HS-5 (cell line): Measurements from ENCODE around the gene TRMT13.

ENCODE experiments used
- DNase-seq: peaks from one replicate; pipeline ENCODE4 v3.0.0-alpha.2; 2012; ENCODE audit warnings: low read depth

Gene TRMT13, protein sequence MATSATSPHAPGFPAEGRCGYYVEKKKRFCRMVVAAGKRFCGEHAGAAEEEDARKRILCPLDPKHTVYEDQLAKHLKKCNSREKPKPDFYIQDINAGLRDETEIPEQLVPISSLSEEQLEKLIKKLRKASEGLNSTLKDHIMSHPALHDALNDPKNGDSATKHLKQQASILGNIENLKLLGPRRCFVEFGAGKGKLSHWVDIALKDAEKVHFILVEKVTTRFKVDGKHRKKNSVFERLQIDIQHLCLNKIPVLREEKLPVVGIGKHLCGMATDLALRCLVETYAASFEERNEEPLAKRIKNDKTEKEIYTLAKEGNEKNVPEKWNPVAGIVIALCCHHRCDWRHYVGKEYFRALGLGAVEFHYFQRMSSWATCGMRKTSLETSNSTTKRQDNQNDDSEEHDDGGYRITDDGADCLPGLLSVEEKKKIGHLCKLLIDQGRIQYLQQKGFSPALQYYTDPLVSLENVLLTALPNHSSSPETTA

DNA sequence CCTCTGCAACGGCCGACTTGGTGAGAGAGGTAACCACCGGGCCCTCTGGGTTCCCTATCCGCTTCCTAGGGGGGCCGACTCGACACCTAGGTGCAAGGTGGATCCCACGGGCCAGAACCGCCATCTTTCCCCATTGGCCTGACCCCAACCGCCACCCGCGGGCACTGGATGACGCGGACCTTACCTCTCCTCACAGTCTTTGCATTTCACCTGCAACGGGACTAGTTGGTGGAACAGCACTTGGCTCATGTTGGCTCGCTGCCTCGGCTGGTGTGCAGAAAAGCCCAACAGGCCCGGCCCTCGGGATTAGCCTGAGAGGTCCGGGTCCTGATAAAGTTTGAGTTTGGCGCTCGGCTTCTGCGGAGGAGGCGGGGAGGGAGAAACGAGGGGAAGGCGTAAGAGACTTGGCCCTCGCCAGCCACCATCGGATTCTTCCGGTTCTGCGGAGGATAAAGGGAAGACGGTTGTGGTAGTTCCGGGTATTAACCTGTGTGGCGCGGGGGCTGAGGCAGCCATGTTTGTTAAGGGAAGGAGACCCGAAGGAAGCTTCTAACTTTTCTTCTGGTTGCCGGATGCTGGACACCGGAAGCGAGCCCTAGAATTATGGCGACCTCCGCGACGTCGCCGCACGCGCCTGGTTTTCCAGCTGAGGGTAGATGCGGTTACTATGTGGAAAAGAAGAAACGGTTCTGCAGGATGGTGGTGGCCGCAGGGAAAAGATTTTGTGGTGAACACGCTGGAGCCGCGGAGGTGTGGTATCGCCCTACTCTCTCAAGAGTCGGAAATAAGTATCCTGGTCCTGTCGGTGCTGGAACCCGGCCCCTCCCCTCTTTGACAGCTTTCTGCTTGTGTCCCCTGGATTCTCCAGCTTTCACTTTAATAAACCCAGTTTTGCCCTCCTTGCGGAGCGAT is at the start of gene TRMT13, which contains the start of gene SASS6:
Gene TRMT13, plus strand, starts transcription at position 598 of the 912 bp plus-strand sequence. Its CDS starts 6 bp downstream, at position 604.
Gene SASS6, minus strand, starts transcription at position 365 of the 912 bp plus-strand sequence. Its CDS starts 116 bp downstream, at position 249.
- DNase-seq, result peak; percentile 89

DNA sequence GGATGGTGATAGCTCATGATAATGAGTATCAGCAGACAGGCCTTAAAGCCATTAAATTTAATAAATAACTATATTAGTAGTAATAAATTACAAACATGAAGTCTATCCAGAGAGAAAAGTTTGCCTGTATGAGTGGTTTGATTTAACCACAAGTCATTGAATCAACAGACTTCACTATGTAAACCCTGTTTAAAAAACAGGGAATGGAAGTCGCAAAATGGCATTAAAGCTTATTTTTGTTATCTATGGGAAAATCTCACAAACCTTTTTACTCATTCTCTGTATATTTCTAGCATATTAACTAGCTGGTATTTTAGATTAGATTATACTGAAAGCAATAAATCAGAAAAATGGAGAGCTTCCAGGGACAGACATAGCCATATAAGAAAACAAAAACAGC is 45.6 kb upstream of the TRMT13 start:
- no peak for DNase-seq

DNA sequence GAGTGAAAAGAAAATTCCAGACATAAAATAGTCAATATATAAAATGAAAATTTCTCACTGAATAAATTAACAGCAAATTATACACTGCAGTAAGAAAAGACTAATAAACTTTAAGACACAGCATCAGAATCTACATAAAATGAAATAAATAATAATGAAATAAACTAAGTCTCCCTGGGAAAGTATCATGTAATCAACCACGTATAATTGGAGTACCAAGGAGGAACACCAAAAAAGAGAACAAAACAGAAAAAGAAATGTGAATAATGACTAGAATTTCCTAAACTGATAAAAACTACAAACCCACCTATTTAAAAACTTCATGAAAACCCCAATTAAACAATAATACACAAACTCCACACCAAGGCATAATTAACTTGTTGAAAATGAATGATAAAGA is 43.9 kb upstream of the TRMT13 start:
- DNase-seq, result no peak

DNA sequence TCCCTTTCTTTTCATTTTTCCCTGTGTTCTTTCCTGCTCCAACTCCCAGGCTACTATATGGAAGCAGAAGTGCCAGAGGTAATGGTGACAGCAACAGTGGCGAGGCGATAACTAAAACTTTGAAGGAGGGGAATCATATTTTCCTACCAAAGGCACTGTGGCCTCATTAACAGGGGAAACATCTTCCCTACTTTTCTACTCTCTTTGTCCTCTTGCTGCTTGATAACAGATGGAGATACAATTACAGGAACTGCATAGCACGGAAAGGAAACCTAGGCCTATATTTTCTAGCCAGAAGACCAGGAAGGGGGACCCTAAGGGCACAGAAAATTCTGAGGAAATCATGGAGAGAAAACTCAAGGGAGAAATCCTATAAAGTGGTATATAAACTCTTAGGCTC is 42.5 kb upstream of the TRMT13 start:
- no peak for DNase-seq

DNA sequence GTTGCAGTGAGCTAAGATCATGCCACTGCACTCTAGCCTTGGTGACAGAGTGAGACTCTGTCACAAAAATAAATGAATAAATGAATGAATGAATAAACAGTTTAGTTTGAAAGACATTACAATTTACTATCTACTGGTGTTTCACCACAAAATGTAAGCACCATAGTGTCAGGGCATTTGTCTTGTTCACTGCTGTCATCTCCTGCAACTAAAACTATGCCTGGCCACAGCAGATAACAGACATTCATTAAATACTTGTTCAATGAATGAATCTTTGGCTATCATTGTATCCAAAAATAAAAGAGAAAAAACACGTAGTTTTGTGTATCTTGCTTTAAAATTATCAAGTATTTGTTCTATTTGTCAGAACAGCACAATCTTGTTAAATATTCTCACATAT is 32.8 kb upstream of the TRMT13 start:
- DNase-seq, result no peak

DNA sequence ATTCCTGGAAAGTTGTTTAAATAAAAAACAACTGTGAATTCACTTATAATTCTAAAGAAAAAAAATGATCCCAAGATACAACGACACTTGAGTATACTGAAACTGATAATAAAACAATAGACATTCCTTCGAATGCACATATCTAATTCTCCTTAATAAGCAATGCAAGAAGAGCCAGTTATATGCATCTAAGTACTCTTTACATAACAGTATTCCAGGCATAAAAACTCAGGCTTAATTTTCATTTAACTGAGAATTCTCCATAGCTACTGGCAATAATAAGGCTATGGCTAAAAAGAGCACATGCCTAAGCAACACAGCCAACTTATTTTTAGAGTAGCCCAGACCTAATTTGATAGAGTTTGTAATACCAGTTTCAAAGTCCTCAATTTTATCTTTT is 31.4 kb upstream of the TRMT13 start:
- DNase-seq, result no peak

DNA sequence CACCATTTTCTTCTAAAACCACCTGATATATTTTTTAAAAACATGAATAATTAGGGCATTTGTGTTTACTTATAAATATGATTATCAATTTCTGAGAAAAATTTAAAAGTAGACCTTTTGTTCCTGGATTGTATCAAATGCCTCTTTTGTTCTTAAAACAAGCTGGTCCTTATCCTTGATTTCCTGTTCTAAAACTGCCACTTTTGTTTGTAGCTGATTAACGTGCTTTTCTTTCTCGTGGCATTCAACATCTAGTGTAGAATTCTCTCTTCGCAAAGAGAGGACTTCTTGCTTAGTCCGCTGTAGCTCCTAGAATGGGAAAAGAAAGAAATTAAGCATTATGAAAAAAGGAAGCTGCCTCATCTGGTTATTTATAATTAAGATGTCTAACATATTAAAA is 25.3 kb upstream of the TRMT13 start:
- DNase-seq, result no peak

DNA sequence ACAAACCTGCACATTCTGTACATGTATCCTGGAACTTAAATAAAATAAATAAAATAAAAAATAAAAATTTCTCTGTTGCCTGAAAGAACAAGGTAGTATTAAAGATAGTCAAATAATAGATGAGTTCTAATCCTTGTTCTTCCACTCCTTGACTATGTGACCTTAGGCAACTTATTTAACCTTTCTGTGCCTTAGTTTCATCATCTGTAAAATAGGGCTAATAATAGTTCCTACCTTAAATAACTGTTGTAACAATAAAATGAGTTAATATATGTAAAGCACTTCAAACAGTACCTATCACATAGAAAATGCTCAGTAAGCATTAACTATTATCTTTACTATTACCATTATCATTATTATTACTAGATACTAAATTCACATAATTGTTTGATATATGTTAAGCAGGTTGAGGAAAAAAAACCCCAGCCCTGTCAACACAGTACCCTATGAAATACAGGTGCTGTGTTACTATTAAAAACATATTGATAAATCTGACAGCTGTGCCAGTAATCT is 23.4 kb upstream of the TRMT13 start:
- DNase-seq, result no peak

DNA sequence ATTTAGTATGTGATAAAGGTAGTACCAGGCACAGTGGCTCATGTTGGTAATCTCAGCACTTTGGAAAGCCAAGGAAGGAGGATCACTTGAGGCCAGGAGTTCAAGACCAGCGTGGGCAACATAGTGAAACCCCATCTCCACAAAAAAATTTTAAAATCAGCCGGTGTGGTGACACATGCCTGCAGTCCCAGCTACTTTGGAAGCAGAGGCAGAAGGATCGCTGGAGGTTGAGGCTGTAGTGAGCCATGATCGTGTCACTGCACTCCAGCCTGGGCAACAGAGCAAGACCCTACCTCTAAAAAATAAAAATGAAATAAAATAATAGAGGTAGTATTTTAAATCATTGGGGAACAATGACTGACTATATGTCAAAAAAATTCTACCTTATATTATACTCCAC is 17.4 kb upstream of the TRMT13 start:
- no peak for DNase-seq

DNA sequence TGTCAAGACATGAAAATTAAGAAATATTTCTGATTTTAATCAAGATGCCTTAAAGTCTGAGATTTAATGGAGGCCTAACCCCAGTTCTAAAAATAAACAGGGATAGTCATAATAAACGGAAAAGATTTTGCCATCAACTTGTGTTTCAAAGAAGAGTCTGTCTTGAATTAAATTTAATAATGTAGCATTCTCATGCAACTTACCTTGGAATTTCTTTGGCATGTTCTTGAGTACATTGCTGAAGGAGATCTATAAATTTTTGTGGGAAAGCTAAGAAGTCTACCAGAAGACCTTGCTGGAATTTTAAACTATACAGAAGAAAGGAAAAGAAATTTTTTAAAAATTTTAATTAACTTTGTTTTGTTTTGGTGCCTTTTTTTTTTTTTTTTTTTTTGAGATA is 10.8 kb upstream of the TRMT13 start:
- DNase-seq, result no peak

DNA sequence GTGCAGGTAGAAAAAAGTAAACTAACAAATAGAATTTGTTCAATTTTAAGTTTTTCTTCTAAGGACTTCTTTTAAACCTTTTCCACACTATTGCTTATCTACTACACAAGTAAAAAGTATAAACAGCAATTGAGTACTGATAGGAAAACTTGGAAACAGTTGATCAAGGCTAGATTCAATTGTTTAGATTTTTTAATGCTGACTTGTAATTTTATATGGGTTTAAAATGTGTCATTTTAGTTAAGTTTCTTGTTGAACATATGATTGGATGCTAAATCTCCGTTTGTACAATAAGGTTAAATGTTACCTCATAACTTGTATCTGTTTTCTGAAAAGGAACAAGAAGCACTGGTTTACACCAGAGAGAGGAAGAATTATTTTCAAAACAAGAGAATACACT is 5.7 kb upstream of the TRMT13 start:
- no peak for DNase-seq

DNA sequence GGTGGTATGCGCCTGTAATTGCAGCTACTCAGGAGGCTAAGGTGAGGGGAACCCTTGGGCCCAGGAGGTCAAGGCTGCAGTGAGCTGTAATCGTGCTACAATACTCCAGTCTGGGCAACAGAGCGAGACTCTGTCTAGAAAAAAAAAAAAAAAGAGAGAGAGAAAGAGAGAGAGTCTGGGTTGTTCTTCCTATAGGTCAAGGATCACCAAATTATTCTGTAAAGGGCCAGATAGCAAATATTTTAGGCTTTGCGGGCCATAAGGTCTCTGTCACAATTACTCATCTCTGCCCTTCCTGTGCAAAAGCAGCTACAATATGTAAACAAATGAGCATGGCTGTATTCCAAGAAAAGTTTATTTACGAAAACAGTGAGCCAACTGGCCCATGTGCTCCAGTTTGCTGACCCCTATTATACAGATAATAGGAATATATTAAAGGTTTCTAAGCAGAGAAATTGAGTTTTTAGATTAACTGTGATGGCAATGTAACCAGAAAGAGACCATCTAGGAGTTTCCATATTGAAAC is 2.3 kb upstream of the TRMT13 start:
- DNase-seq, result no peak

DNA sequence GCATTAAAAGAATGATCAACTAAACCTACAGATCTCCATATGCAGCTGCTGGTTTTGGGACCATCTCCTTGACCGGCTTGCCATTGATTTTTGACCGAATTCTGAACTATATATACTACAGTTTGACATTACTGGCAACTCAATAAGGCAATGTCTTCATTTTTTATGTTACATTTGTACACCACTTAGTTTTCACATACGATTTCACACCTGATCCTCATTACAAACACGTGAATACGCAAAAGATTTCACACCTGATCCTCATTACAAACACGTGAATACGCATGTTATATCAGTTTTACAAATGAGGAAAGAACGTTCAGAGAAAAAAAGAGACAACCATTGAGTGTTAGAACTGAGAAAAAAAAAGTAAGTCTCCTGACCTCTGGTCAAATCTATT is 1.3 kb upstream of the TRMT13 start:
- no peak for DNase-seq

DNA sequence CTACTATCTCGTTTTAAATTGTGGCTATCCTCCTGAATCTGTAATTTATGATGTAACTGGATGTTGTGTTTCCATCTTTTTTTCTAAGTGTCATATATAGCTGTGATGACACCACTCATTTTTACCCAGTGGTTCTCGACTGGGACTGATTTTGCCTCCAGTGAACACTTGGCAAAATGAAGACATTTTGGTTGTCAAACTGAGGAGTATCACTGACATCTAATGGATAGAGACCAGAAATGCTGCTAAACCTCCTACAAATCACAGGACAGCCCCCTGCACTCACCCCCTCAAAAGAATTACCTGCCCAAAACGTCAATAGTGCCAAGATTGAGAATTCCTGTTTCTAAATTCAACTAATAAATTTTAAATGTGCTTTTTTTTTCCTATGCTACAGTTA is 1.9 kb downstream of the TRMT13 start:
- DNase-seq, result no peak

DNA sequence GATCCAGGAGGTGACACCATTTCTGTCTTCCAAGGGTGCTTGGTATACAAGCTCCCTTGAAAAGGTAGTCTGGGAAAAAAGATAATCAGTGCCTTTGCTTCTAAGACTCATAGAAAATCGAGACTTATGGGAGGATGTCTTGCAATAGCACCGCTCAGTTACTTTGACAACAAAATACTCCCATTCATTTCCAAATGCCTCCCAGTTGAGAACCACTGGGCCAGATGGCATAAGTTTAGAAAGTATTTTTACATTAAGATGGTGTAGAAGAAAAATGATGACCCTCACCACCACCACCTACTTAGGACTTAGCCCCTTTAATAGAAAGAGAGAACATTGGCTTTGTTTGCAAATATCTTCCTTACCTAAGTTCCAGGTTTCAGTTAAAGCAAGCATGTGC is 4.6 kb downstream of the TRMT13 start:
- no peak for DNase-seq

DNA sequence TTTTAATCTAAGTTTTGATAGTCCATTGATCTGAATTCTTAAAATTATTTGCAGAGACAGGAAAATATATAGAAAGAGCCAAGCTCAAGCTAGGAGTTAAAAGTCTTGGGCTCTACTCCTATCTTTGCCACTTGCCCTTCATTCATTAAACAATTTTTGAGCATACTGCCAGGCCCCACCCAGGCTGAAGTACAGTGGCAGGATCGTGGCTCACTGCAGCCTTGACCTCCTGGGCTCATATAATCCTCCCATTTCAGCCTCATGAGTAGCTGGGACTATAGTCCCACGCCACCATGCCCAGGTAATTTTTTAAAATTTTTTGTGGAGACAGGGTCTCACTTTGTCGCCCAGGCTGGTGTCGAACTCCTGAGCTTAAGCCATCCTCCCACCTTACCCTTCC is 8.2 kb downstream of the TRMT13 start:
- DNase-seq, result no peak

DNA sequence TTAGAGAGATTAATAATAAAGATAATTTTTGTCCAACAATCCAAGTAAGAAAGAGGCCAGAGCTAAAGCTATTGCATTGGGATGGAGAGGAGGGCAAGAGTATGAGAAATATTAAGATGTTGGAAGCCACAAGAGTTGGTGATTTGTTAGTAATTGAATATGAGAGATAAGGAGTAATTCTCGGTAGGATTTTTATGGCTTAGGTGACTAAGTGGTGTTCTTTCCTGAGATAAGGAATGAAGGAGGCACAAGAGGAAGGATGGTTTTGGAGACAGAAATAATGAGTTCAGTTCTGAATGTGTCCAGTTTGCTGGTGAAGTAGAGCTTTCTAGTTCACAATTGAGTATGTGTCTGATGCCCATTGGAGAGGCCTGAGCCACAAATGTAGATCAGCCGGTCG is 9.4 kb downstream of the TRMT13 start:
- DNase-seq, result no peak

DNA sequence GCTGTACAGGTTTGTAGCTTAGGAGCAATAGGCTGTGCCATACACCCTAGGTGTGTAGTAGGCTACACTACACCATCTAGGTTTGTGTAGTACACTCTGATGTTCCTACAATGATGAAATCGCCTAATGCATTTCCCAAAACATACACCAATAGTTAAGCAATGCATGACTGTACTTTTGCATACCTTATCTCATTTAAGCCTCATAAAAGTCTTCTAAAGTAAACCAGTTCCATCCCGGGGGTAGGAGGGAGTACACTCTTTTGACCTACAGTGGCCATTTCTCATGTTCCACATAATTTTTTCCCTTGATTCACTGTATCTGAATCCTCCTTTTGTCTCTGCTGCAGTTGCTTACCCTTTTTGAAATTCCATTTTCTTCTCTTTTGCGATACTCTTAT is 12.2 kb downstream of the TRMT13 start:
- DNase-seq, result no peak

DNA sequence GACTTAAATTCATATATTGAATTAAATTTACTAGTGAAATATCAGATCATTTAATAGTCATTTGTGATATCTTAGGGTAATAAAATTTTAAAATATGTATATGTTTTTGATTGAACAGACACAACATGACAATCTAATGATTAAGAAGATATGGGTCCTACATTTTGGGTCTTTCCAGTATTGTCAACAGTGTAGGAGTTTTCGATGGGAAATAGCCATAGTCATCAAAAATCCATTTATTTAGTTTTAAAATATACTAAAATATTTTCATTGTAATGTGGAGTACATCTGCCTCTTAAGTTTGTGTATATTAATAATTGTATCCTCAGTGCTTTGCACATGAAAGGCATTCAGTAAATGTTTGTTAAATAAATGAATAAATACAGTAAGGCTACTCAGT is 14.0 kb downstream of the TRMT13 start:
- no peak for DNase-seq

DNA sequence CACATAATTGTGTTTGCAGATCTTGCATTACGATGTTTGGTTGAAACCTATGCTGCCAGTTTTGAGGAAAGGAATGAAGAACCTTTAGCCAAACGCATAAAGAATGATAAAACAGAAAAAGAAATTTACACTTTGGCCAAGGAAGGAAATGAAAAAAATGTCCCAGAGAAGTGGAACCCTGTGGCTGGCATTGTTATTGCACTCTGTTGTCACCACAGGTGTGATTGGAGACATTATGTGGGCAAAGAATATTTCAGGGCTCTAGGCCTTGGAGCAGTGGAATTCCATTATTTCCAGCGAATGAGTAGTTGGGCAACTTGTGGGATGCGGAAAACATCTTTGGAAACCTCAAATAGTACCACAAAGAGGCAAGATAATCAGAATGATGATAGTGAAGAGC is 14.9 kb downstream of the TRMT13 start:
- DNase-seq, result no peak

DNA sequence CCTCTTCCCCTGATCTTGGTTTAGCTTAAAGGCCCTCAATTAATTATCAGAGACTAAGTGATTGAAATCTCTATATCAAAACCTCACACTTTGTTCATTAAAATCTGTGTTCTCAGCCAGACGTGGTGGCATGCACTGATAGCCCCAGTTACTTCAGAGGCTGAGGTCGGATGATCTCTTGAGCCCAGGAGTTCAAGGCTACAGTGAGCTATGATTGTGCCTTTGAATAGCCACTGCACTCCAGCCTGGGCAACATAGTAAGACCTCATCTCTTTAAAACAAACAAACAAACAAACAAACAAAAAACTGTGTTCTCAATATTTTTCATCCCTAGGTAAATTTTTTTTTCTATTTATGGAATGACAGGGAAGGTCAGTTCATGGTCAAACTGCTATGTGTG is 18.7 kb downstream of the TRMT13 start:
- no peak for DNase-seq

DNA sequence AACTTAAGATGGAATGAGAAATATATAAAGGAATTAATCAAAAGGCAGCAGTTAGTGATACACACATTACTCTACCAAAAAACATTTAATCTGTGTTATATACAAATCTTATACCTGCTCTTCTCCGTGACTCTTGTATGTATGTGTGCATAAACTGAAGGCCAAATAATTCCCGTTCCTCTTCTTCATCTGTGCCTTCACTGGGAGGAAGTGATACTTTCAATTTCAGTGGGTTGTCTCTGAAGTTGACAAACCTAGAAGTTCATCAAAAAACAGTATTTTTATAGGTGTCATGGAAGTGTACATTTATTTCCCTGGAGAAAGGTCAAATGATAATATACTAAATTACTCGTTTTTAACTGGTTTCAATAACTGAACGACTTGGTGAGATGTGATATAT is 19.3 kb downstream of the TRMT13 start:
- DNase-seq, result no peak

DNA sequence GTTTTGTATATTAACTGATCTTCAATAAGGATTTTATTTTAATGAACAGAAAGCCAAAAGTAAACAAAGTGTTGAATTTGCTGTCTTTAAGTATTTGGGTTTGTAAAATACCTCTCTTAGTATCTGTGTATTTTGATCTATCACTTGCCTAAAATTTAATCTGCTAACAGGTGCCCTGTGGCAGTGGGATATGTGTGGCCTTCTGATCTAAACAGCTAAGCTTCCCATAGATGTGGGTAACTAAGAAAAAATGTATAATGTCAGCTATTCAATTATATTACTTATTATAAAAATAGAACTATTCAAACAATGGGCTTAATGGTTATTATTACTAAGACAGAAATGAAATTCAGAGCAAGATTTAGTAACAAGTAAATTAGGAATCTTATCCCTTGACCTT is 29.9 kb downstream of the TRMT13 start:
- DNase-seq, result no peak
